WTC11 (cell line): Measurements from ENCODE around the gene NEK11. TPM values are rescaled to one million over a fixed set of nuclear protein-coding genes. Genes with fewer than 3 reads are reported as not detected.

Source experiments
- ATAC-seq: fragments of 200-7000 bp; cut with Tn5 transposase; 2 replicates; pipeline ENCODE4 v1.10.0; 2021; ENCODE audit warnings: mild to moderate bottlenecking, moderate library complexity
- CTCF ChIA-PET: fragments of 300-600 bp; sonication (Branson Sonifier 250); formaldehyde crosslinking; loops from one replicate; lab custom pipeline; 2021; ENCODE audit warnings: antibody characterized with exemption; lab: Charles Lee
- POLR2A ChIA-PET: fragments of 350-600 bp; sonication (Branson Sonifier 250); formaldehyde crosslinking; loops from one replicate; lab custom pipeline; 2021; ENCODE audit warnings: antibody characterized with exemption; lab: Charles Lee
- DNase-seq: peaks from one replicate; pipeline ENCODE4 v3.0.0; 2021; ENCODE audit warnings: low spot score
- H3K27ac Mint-ChIP-seq: 2 replicates; pipeline ENCODE4 v1.8.0; 2021; ENCODE audit warnings: mixed read lengths
- H3K27me3 Mint-ChIP-seq: 2 replicates; pipeline ENCODE4 v1.8.0; 2021; ENCODE audit warnings: low read depth, mild to moderate bottlenecking, moderate library complexity, mixed read lengths
- H3K36me3 Mint-ChIP-seq: 2 replicates; pipeline ENCODE4 v1.8.0; 2021; ENCODE audit warnings: mixed read lengths
- H3K4me1 Mint-ChIP-seq: 2 replicates; pipeline ENCODE4 v1.8.0; 2022; ENCODE audit warnings: mixed read lengths
- H3K4me3 Mint-ChIP-seq: 2 replicates; pipeline ENCODE4 v1.8.0; 2021; ENCODE audit warnings: mild to moderate bottlenecking, moderate library complexity, mixed read lengths
- H3K9me3 Mint-ChIP-seq: 2 replicates; pipeline ENCODE4 v1.8.0; 2021; ENCODE audit warnings: mixed read lengths
- ATF1 ChIP-seq: sonication (generic); formaldehyde crosslinking; IDR thresholded peaks from 2 replicates; pipeline ENCODE4 v1.8.1; 2023; ENCODE audit warnings: mild to moderate bottlenecking, moderate library complexity, missing genetic modification reagents
- E2F1 ChIP-seq: sonication (generic); formaldehyde crosslinking; IDR thresholded peaks from 2 replicates; pipeline ENCODE4 v1.8.0; 2022; ENCODE audit warnings: mild to moderate bottlenecking, missing genetic modification reagents
- FOXJ3 ChIP-seq: sonication (generic); formaldehyde crosslinking; IDR thresholded peaks from 2 replicates; pipeline ENCODE4 v1.9.0; 2021; ENCODE audit warnings: missing genetic modification reagents, mild to moderate bottlenecking, borderline replicate concordance
- FOXP1 ChIP-seq: sonication (generic); formaldehyde crosslinking; IDR thresholded peaks from 2 replicates; pipeline ENCODE4 v1.8.0; 2022; ENCODE audit warnings: missing genetic modification reagents, mild to moderate bottlenecking, moderate library complexity, borderline replicate concordance
- NFYB ChIP-seq: sonication (generic); formaldehyde crosslinking; conservative IDR thresholded peaks from 2 replicates; pipeline ENCODE4 v1.8.0; 2022; ENCODE audit warnings: low read depth, missing genetic modification reagents
- NR2C2 ChIP-seq: sonication (generic); formaldehyde crosslinking; IDR thresholded peaks from 2 replicates; pipeline ENCODE4 v1.8.0; 2022; ENCODE audit warnings: mild to moderate bottlenecking, missing genetic modification reagents
- NR3C1 ChIP-seq: sonication (generic); formaldehyde crosslinking; conservative IDR thresholded peaks from 2 replicates; pipeline ENCODE4 v1.8.1; 2023; ENCODE audit warnings: low read depth, mild to moderate bottlenecking, missing genetic modification reagents
- RORB ChIP-seq: fragments of 250-450 bp; sonication (Bioruptor Pico); IDR thresholded peaks from 2 replicates; pipeline ENCODE4 v1.9.0; 2021; ENCODE audit warnings: mild to moderate bottlenecking
- SMAD3 ChIP-seq: sonication (generic); formaldehyde crosslinking; IDR thresholded peaks from 2 replicates; pipeline ENCODE4 v1.8.0; 2022; ENCODE audit warnings: missing genetic modification reagents, mild to moderate bottlenecking, borderline replicate concordance
- TEAD4 ChIP-seq: sonication (generic); formaldehyde crosslinking; IDR thresholded peaks from 2 replicates; pipeline ENCODE4 v1.8.0; 2022; ENCODE audit warnings: mild to moderate bottlenecking, missing genetic modification reagents
- ZNF396 ChIP-seq: fragments of 250-450 bp; sonication (Bioruptor Pico); IDR thresholded peaks from 2 replicates; pipeline ENCODE4 v1.8.0; 2021; ENCODE audit warnings: mild to moderate bottlenecking, moderate library complexity, borderline replicate concordance
- total RNA-seq: library from RNA; stranded (reverse); gene quantifications from 3 replicates; pipeline ENCODE4 v1.2.3, GENCODE V29; 2021
- TF ChIP-seq, protein P1 (sequence below): sonication (generic); formaldehyde crosslinking; IDR thresholded peaks from 2 replicates; pipeline ENCODE4 v1.8.1; 2022; ENCODE audit warnings: missing genetic modification reagents, borderline replicate concordance
- TF ChIP-seq, protein P2 (sequence below): sonication (generic); formaldehyde crosslinking; IDR thresholded peaks from 2 replicates; pipeline ENCODE4 v1.8.0; 2022; ENCODE audit warnings: mild to moderate bottlenecking, missing genetic modification reagents
- TF ChIP-seq, protein P3 (sequence below): sonication (generic); formaldehyde crosslinking; IDR thresholded peaks from 2 replicates; pipeline ENCODE4 v1.8.0; 2023; ENCODE audit warnings: mild to moderate bottlenecking, missing genetic modification reagents

Gene NEK11
- total RNA-seq, 1 experiment from 2014 or later = 1.6 TPM

DNA sequence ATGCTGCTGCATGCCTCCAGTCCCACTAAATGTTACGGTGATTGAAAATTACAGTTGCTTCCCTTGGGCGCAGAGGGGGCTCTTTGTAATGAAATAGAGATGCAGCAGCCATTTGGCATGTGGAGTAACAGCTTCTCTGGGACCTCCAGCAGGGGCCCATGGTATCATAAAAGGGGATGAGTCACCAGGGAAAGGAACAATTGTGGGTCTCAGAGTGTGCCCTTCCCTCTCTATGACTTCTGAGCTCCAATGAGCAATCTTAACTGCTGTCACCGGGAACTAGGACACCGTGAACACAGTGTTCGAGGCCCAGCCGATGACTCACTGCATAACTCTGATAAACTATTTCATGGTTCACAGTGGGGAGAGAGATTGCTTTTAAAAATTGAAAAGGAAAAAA, 190.1 kb downstream of the NEK11 start:
- DNase-seq = no peak
- Mint-ChIP-seq H3K36me3 (no peaks in the 10 kb centered on the region), H3K4me1 (peaks cover 10% of the 10 kb centered on the region), H3K4me3 (no peak overlapping the region)
- peak; percentile 78 for ATAC-seq
- TF ChIP-seq, protein P1, sequence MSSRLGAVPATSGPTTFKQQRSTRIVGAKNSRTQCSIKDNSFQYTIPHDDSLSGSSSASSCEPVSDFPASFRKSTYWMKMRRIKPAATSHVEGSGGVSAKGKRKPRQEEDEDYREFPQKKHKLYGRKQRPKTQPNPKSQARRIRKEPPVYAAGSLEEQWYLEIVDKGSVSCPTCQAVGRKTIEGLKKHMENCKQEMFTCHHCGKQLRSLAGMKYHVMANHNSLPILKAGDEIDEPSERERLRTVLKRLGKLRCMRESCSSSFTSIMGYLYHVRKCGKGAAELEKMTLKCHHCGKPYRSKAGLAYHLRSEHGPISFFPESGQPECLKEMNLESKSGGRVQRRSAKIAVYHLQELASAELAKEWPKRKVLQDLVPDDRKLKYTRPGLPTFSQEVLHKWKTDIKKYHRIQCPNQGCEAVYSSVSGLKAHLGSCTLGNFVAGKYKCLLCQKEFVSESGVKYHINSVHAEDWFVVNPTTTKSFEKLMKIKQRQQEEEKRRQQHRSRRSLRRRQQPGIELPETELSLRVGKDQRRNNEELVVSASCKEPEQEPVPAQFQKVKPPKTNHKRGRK (CRISPR knock-in tag) = no peak
- TF ChIP-seq TEAD4 = no peak
- TF ChIP-seq, all 79 proteins: peak for 0
- POLR2A ChIA-PET = no interaction called here
- Mint-ChIP-seq H3K9me3 (peaks cover 5% of the 10 kb centered on the region), H3K27me3 (peaks cover 6% of the 10 kb centered on the region), H3K27ac (no peak overlapping the region)
- CTCF ChIA-PET = interaction anchor here (1.0 to 1.4 kb wide), 2 partner anchors 184 to 333 kb away, joined by 3 read pairs; no protein-coding TSS in a partner anchor

DNA sequence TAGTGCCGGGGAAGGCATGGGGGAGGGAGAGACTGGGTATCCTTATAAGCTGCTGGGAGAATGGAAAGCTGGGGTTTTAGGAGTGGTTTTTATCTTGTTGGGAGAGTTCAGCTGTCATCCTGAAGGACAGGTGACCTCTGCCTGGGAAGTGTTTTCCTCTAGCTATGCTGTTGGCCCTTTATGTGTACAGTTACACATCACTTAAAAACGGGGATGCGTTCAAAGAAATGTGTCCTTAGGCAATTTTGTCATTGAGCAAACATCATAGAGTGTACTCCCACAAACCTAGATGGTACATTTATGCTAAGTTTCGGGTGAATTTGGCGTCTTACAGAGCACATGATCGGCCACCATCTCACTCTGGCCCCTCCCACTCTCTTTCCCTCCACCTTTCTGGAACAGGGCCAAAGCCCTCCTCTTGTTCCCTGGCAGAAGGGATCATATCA, 190.6 kb downstream of the NEK11 start:
- Mint-ChIP-seq H3K27me3 (peaks cover 6% of the 10 kb centered on the region), H3K27ac (no peak overlapping the region), H3K36me3 (no peaks in the 10 kb centered on the region), H3K9me3 (peaks cover 3% of the 10 kb centered on the region; the same call in 1 of the 2 replicates), H3K4me1 (peaks cover 10% of the 10 kb centered on the region), H3K4me3 (no peak overlapping the region)
- DNase-seq = no peak
- TF ChIP-seq ZNF396 (CRISPR knock-in tag) = no peak
- TF ChIP-seq ATF1 = no peak
- no peak for TF ChIP-seq FOXP1
- no peak for TF ChIP-seq NR3C1 (CRISPR knock-in tag)
- no peak for TF ChIP-seq SMAD3
- TF ChIP-seq RORB (CRISPR knock-in tag) = no peak
- no peak for TF ChIP-seq NR2C2
- TF ChIP-seq, protein P2, sequence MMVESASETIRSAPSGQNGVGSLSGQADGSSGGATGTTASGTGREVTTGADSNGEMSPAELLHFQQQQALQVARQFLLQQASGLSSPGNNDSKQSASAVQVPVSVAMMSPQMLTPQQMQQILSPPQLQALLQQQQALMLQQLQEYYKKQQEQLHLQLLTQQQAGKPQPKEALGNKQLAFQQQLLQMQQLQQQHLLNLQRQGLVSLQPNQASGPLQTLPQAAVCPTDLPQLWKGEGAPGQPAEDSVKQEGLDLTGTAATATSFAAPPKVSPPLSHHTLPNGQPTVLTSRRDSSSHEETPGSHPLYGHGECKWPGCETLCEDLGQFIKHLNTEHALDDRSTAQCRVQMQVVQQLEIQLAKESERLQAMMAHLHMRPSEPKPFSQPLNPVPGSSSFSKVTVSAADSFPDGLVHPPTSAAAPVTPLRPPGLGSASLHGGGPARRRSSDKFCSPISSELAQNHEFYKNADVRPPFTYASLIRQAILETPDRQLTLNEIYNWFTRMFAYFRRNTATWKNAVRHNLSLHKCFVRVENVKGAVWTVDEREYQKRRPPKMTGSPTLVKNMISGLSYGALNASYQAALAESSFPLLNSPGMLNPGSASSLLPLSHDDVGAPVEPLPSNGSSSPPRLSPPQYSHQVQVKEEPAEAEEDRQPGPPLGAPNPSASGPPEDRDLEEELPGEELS (CRISPR knock-in tag) = no peak
- no peak for TF ChIP-seq E2F1 (CRISPR knock-in tag)
- TF ChIP-seq, protein P1 (CRISPR knock-in tag) = no peak
- TF ChIP-seq NFYB (CRISPR knock-in tag) = no peak
- no peak for TF ChIP-seq FOXJ3 (CRISPR knock-in tag)
- TF ChIP-seq, protein P3, sequence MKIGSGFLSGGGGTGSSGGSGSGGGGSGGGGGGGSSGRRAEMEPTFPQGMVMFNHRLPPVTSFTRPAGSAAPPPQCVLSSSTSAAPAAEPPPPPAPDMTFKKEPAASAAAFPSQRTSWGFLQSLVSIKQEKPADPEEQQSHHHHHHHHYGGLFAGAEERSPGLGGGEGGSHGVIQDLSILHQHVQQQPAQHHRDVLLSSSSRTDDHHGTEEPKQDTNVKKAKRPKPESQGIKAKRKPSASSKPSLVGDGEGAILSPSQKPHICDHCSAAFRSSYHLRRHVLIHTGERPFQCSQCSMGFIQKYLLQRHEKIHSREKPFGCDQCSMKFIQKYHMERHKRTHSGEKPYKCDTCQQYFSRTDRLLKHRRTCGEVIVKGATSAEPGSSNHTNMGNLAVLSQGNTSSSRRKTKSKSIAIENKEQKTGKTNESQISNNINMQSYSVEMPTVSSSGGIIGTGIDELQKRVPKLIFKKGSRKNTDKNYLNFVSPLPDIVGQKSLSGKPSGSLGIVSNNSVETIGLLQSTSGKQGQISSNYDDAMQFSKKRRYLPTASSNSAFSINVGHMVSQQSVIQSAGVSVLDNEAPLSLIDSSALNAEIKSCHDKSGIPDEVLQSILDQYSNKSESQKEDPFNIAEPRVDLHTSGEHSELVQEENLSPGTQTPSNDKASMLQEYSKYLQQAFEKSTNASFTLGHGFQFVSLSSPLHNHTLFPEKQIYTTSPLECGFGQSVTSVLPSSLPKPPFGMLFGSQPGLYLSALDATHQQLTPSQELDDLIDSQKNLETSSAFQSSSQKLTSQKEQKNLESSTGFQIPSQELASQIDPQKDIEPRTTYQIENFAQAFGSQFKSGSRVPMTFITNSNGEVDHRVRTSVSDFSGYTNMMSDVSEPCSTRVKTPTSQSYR (CRISPR knock-in tag) = no peak
- CTCF ChIA-PET = interaction anchor here (1.0 to 1.4 kb wide), 2 partner anchors 184 to 332 kb away, joined by 3 read pairs; no protein-coding TSS in a partner anchor
- no peak for ATAC-seq
- POLR2A ChIA-PET = no interaction called here
